Stimulated activated CD8-positive, alpha-beta memory T cell treated with anti-CD3 and anti-CD28 coated beads, Interleukin-4, amount 100 ng/mL, for 1 hour (primary cell): ENCODE results near the gene PADI3.

Source experiments
- DNase-seq, 2 donors: peaks; one replicate each; pipeline ENCODE4 v3.0.0-alpha.2; 2020; ENCODE audit warnings: low read depth in 2 of 2, low spot score in 1 of 2

PADI3 gene

DNA sequence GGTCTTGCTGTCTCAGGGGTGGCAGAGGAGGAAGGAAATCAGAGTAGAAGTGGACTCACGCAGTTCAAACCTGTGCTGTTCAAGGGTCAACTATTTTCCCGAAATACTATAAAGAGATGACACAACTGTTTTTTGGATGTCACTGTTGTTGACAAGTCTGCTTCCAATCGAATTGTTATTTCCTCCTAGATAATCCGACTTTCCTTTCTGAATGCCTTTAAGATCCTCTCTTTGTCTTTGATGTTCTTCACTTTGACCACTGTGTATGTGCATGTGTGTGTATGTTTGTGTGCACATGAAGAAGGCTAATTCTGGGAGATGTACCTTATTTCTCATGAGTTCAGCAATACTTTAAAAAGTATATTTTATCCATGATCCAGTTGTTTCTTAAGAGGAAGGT lies 80.7 kb downstream of the PADI3 start:
- DNase-seq = no peak

DNA sequence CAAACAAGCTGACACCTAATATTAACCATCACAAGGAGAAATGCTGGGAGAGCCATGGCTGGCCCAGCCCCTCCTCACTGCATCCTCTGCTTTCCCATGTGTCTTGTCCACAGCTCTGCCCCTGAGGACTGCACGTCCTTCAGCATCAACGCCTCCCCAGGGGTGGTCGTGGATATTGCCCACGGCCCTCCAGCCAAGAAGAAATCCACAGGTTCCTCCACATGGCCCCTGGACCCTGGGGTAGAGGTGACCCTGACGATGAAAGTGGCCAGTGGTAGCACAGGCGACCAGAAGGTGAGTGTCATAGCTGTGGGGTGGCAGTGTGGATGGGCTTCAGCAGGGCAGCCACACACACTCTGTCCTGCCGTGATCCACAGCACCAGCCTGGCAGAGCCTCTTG lies 82.0 kb downstream of the PADI3 start:
- DNase-seq = no peak

DNA sequence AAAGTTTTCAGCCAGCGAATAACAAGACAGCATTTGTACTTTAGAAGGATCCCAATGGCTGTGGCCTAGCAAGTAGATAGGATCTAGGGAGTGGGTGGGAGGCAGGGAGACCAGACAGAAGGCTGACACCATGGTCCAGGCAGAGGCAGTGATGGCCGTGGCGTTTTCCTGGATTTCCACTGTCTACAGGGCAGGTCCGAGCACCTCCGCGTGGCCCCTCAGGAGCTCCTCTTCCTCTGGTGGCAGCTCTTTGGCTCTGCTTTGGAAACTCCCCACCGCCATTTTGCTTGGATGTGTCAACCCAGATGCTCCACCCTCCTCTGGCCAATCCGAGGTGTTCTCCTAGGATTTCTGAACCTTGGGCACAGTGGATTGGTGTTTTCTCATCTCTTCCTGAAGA lies 84.2 kb downstream of the PADI3 start:
- no peak for DNase-seq
